Pons (tissue), 1 donor: Measurements from ENCODE around the gene PTPN13.

Experiments used
- DNase-seq: peaks from one replicate; pipeline ENCODE4 v3.0.0-alpha.2; 2016; ENCODE audit warnings: low spot score

The PTPN13 gene, protein sequence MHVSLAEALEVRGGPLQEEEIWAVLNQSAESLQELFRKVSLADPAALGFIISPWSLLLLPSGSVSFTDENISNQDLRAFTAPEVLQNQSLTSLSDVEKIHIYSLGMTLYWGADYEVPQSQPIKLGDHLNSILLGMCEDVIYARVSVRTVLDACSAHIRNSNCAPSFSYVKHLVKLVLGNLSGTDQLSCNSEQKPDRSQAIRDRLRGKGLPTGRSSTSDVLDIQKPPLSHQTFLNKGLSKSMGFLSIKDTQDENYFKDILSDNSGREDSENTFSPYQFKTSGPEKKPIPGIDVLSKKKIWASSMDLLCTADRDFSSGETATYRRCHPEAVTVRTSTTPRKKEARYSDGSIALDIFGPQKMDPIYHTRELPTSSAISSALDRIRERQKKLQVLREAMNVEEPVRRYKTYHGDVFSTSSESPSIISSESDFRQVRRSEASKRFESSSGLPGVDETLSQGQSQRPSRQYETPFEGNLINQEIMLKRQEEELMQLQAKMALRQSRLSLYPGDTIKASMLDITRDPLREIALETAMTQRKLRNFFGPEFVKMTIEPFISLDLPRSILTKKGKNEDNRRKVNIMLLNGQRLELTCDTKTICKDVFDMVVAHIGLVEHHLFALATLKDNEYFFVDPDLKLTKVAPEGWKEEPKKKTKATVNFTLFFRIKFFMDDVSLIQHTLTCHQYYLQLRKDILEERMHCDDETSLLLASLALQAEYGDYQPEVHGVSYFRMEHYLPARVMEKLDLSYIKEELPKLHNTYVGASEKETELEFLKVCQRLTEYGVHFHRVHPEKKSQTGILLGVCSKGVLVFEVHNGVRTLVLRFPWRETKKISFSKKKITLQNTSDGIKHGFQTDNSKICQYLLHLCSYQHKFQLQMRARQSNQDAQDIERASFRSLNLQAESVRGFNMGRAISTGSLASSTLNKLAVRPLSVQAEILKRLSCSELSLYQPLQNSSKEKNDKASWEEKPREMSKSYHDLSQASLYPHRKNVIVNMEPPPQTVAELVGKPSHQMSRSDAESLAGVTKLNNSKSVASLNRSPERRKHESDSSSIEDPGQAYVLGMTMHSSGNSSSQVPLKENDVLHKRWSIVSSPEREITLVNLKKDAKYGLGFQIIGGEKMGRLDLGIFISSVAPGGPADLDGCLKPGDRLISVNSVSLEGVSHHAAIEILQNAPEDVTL (N-terminal part only)

DNA sequence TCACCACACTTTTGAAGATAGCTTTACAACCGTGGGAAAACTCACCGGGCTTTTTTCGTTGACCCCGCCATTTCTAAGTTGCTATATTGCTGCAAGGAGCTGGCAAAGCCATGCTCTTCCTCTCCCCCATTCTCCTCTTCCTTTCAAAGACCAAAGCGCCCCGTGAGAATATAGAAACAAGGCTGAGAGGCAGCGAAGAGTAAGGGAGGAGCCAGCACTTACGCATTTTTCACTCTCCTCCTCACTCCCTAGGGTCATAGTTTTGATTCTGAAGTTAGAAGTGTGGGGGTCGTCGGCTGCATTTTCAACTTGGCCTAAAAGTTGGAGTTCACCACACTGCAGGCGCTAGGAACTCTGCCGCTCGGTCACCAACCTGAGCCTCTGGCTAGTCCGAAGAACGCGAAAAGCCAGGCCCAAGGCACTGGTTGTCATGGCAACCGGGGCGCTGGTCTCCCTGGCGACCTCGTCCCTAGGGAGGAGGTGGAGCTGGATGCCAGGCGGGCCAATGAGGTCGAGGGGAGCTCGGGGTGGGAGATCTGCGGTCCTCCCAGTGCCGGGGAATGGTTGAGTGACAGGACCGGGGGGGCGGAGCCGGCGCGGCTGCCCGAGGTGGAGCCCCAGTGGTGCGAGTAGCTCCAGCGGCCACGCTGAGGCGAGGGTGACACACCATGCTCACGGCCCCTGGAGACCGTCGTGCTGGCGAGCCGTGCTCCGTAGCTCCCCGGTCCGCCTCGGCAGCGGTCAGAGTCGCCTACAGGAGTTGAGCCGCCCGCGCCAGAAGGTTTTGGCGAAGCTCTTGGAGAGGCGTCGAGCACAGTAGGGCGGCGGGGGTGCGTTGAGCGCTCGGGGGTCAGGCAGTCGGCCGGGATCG lies at the start of gene PTPN13:
Gene PTPN13, plus strand, starts transcription at position 628 of the 871 bp plus-strand sequence. CDS start 40,942 bp downstream, outside the sequence.
- peak; percentile 99 for DNase-seq

GRCh38 chr4:86547140-86547539 lies 47.0 kb upstream of the PTPN13 start:
- no peak for DNase-seq

DNA sequence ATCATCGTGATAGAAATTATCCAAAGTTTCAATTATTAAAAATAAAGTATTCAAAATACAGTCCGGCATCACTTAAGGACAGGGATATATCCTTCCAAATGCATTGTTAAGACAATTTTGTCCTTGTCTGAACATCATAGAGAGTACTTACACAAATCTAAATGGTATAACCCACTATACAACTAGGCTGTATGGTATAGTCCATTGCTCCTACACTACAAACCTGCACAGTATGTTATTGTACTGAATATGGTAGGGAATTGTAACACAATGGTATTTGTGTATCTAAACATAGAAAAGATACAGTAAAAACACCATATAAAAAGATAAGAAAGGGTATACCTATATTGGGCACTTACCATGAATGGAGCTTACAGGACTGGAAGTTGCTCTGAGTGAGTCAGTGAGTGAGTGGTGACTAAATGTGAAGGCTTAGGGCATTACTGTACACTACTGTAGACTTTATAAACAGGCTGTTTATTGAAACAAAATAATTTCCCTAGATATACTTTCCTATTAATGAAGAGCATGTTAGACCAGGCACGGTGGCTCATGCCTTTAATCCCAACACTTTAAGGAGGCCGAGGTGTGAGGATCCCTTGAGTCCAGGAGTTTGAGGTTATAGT lies 44.8 kb upstream of the PTPN13 start:
- no peak for DNase-seq

DNA sequence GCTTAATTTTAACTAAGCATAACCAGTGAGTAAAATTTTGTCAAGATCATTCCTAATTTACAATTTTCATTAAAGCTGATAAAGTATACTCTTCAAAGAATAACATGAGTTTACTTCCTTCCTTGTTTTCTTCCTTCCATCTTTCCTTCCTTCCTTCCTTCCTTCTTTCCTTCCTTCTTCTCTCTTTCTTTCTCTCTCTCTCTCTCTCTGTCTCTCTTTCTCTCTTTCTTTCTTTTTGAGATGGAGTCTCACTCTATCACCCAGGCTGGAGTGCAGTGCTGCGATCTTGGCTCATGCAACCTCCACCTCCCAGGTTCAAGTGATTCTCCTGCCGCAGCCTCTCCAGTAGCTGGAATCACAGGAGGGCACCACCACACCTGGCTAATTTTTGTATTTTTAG lies 42.7 kb upstream of the PTPN13 start:
- DNase-seq = no peak

DNA sequence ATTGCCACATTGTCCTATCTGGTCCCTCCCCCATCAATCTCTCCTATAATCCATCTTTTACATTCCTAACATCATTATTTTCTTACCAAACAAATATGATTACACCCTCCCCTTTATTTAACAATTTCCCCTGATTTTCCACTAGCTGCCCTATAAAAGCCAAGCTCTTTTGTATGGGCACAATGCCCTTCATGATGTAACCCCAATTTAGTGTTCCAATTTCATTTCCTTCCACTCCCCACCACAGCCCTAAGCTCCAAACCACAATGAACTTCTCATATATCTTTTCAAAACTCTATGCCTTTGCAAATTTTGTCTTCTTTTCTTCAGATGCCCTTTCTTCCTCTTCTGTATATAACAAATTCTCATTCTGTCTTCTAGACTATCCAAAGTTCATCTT lies 39.5 kb upstream of the PTPN13 start:
- no peak for DNase-seq

DNA sequence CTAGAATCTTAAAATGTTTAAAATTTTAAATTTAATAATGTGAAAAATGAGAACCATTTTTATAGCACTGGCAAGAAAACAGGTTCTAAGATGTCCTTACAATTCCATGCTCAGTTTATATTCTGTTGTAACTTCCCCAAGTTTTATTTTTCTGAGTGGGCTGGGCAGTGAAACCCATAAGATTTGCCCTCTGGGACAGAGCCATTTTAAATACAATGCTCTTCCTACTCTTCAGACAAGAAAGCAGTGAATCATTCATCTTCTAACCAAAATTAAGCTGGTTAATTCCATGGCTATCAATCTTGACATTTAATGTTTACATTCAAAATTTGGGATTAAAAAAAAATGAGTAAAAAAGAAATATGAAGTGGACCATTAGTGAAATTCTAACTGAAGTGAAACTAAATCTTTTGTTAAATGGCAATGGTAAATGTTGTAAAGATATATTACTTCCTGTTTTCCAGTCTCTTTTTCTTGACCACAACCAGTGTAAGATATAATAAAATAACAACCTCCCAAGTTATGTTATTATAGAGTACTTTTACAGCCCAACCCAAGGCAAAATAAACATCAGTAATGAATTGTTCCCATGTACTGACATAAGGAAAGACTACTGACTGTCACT lies 37.2 kb upstream of the PTPN13 start:
- DNase-seq = no peak

DNA sequence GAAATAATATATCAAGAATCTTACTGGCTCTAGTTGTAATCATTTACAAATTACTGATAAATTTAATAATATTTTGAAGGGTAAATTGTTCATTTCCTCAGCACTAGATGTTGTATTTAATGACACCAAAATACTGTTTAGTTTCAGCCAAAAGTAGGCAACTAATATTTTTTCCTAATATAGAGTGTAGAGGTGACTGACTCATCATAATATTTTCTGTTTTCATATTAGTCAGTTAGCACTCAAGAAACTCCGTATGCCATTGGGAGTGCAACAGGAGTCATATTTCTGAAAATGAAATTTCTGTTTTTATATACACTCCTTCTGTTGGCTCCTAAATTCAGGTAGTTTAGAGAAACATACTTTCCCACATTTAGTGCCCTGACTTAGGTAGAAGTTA lies 36.6 kb upstream of the PTPN13 start:
- DNase-seq = no peak

- no peak for DNase-seq
These were observed 35.9 kb upstream of the PTPN13 start for GRCh38 chr4:86558258-86558657.

GRCh38 chr4:86558797-86559196 lies 35.3 kb upstream of the PTPN13 start:
- no peak for DNase-seq

GRCh38 chr4:86560447-86560846 lies 33.7 kb upstream of the PTPN13 start:
- DNase-seq = no peak

- no peak for DNase-seq
These were observed 32.9 kb upstream of the PTPN13 start for GRCh38 chr4:86561256-86561655.

DNA sequence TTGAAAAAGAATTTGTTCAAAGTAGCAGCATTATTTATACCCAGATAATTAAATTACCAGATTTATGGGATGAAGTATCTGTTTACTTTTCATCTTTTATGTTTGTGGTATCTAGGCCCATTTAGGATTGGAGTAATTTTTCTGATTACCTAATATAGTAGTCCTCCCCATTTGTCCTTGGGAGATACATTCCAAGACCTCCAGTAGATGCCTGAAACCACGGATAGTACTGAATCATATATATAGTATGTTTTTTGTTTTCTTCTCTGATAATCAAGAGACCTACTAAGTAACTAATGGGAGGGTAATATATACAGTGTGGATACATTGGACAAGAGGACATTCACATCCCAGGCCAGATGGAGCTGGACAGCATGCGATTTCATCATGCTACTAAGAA lies 30.7 kb upstream of the PTPN13 start:
- no peak for DNase-seq

- DNase-seq = no peak
These were observed 29.3 kb upstream of the PTPN13 start for GRCh38 chr4:86564795-86565194.

DNA sequence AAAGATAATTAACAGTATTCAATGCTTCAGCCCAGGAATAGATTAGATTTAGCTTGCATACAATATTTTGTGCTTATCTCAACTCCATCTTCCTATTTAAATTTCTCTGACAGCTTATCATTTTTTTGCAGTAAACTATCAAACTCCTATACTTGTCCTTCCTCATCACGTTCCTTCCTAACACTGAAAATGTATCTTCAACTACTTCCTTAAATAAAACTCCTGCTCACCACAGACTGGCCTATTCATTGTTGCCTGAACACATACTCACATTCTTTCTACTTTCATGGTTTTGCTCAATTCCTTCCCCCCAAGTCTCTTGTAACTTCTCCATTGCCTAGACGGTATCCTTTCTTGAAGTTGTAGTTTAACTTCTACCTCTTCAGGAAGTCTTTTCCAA lies 28.5 kb upstream of the PTPN13 start:
- no peak for DNase-seq

- no peak for DNase-seq
These were observed 24.8 kb upstream of the PTPN13 start for GRCh38 chr4:86569103-86569870.

DNA sequence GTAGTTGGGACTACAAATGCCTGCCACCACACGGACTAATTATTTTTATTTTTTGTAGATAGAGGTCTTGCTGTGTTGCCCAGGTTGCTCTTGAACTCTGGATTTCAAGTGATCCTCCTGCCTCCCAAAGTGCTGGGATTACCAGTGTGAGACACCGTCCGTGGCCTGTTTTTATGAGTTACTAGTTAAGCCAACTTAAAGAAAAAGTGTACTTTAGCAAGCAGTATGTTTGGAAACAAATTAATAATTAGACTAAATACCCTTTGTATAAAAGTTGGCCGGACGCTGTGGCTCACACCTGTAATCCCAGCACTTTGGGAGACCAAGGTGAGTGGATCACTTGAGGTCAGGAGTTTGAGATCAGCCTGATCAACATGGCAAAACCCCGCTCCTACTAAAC lies 14.2 kb upstream of the PTPN13 start:
- DNase-seq = no peak

- DNase-seq = no peak
These were observed 11.7 kb upstream of the PTPN13 start for GRCh38 chr4:86582410-86582809.

DNA sequence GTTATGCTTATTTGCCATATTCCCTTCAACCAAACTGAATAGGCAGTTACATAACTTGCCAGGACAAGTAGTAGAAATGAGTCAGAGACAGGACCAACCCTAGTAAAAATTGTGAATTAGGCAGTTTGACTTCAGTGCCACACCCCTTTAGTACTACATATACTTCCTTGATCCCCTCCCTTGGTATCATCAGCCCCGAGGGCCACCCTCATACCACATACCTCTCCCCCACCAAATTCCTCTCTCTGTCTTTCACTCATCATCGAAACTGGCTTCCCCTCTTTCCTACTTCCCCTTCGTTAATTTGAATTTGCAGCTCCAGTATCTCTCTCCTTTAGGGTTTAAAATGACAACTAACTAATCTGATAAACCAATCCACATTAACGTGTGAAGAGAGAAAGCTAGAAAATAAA lies 7.9 kb upstream of the PTPN13 start:
- DNase-seq = no peak

- no peak for DNase-seq
These were observed 7.3 kb upstream of the PTPN13 start for GRCh38 chr4:86586626-86587380.
